Renal pelvis (tissue), 12 donors: ENCODE measurements around the gene OR13C3. TPM values are rescaled to one million over a fixed set of nuclear protein-coding genes. Genes with fewer than 3 reads are reported as not detected.
A peak's percentile ranks its signal among the peaks of the same experiment; 100 is the strongest.
"Not testable (repeated sequence)": the region's sequence is repeated elsewhere in the genome, so short reads cannot be mapped to it uniquely, and the experiment has no call there.

Experiments used
- DNase-seq: peaks from one replicate; pipeline ENCODE4 v3.0.0-alpha.2; 2013
- long read RNA-seq, 16 experiments: transcript quantifications; one replicate each; lab custom pipeline, GENCODE V29; 2026
- polyA plus RNA-seq, 3 donors: library from polyadenylated mRNA; unstranded; fragments of 120-200 nt; gene quantifications; one replicate each; pipeline ENCODE4 v1.2.1, GENCODE V29; 2013; ENCODE audit not compliant: insufficient read length in 3 of 3

OR13C3 gene
- not detected for polyA plus RNA-seq
- long read RNA-seq, donor 1: 0 reads
- long read RNA-seq, donor 2: 0 reads
- long read RNA-seq, donor 3: 0 reads
- long read RNA-seq, donor 4: 0 reads
- long read RNA-seq, donor 5, partial matches to known transcripts: 0 of 1 reads
- long read RNA-seq, donor 5, other reads (novel, unspliced or antisense): 0 of 1 reads
- long read RNA-seq, donor 6: 0 reads
- long read RNA-seq, donor 7: 0 reads
- long read RNA-seq, donor 8: 0 reads
- long read RNA-seq, donor 9: 0 reads
- long read RNA-seq, donor 10: 0 reads
- long read RNA-seq, donor 11: 0 reads
- long read RNA-seq, donor 12: 0 reads
- long read RNA-seq, donor 13: 0 reads
- long read RNA-seq, donor 14: 0 reads
- long read RNA-seq, donor 15: 0 reads
- long read RNA-seq, donor 16: 0 reads

- DNase-seq: no peak
Measured at GRCh38 chr9:104536756-104537155, at the start of gene OR13C3. Gene OR13C3, minus strand, starts transcription at chr9:104536856. Its CDS starts 133 bp downstream, at chr9:104536723.

GRCh38 chr9:104580562-104580961, 43.9 kb upstream of the OR13C3 start:
- DNase-seq: no peak

GRCh38 chr9:104577263-104577662, 40.6 kb upstream of the OR13C3 start:
- DNase-seq: no peak

GRCh38 chr9:104575456-104575855, 38.8 kb upstream of the OR13C3 start:
- no peak for DNase-seq

- no peak for DNase-seq
Measured at GRCh38 chr9:104572612-104573011, 36.0 kb upstream of the OR13C3 start.

- no peak for DNase-seq
Measured at GRCh38 chr9:104568868-104569267, 32.2 kb upstream of the OR13C3 start, which contains the start of gene OR13C8. Gene OR13C8, plus strand, starts transcription at chr9:104569168. Its CDS starts 0 bp downstream, at chr9:104569168.

GRCh38 chr9:104564358-104564757, 27.7 kb upstream of the OR13C3 start:
- no peak for DNase-seq

GRCh38 chr9:104556830-104557634, 20.4 kb upstream of the OR13C3 start:
- DNase-seq: no peak

GRCh38 chr9:104555521-104555920, 18.9 kb upstream of the OR13C3 start:
- no peak for DNase-seq

GRCh38 chr9:104553261-104553660, 16.6 kb upstream of the OR13C3 start:
- DNase-seq: no peak

- no peak for DNase-seq
Measured at GRCh38 chr9:104544644-104545043, 8.0 kb upstream of the OR13C3 start.

GRCh38 chr9:104539275-104539674, 2.6 kb upstream of the OR13C3 start:
- DNase-seq: no peak

GRCh38 chr9:104527109-104527508, 9.5 kb downstream of the OR13C3 start, which contains the start of gene OR13C4:
Gene OR13C4, minus strand, starts transcription at chr9:104527209. Its CDS starts 0 bp downstream, at chr9:104527209.
- no peak for DNase-seq

- not testable (repeated sequence) for DNase-seq
Measured at GRCh38 chr9:104520241-104520640, 16.4 kb downstream of the OR13C3 start.

- DNase-seq: no peak
Measured at GRCh38 chr9:104514901-104515300, 21.8 kb downstream of the OR13C3 start.

- DNase-seq: no peak
Measured at GRCh38 chr9:104506565-104506964, 30.1 kb downstream of the OR13C3 start.

GRCh38 chr9:104503963-104504362, 32.7 kb downstream of the OR13C3 start, which contains the start of gene OR13F1:
Gene OR13F1, plus strand, starts transcription at chr9:104504263. Its CDS starts 0 bp downstream, at chr9:104504263.
- no peak for DNase-seq

- no peak for DNase-seq
Measured at GRCh38 chr9:104503440-104503839, 33.2 kb downstream of the OR13C3 start.

- peak; percentile 15 for DNase-seq
Measured at GRCh38 chr9:104494808-104495207, 41.8 kb downstream of the OR13C3 start.
